Hindlimb muscle (tissue), 1 donor: ENCODE results near the gene PLIN4. TPM values are rescaled to one million over a fixed set of nuclear protein-coding genes. Genes with fewer than 3 reads are reported as not detected.

Experiments
- DNase-seq: peaks from one replicate; pipeline ENCODE4 v3.0.0-alpha.2; 2013
- polyA plus RNA-seq: library from polyadenylated mRNA; unstranded; fragments of 120-200 nt; gene quantifications from one replicate; pipeline ENCODE4 v1.2.1, GENCODE V29; 2013; ENCODE audit not compliant: insufficient read length

Gene PLIN4
- polyA plus RNA-seq, 1 donor = 8.8 TPM

DNA sequence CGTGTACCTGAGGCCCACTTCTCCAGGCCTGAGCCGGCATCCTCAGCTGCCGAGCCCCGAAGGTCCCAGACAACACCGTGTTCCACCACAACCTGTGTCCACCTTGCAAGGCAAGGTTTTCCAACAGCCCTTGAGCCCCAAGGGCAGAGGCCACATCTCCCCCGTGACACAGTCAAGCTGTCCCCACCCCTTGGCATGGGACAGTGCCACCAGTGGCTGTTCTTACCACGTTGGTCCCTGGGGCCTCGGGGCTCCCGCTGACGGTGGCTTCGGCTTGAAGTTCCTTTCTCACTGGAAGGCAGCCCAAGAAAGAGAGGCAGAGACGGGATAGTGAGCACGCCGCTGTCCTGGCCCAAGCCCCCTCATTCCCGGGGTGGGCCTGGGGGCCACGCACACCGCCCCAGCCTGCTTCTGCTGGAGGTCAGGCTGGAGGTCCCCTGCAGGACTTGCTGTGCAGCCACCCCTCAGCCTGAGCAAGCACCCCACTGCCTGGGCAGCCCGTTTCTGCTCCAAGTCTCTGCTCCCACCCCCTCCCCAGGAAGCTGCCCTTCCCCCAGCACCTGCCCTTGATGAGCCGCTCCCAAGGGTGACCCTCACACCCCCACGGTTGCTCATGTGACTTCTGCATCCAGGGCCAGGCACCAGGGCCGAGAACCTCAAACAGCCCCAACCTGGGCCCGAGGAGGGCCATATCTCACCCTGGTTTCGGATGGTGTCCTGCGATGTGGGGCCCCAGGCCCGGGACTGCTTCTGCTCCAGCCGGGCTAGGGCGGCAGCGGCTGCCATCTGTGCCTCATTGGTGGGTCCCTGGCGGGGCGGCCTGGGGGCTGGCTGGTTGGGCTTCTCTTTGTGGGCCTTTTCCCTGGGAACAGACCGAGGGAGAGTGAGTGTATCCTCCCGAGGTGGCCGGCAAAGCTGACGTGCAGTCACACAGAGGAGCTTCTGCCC is 64.8 kb downstream of the PLIN4 start:
- DNase-seq = no peak

DNA sequence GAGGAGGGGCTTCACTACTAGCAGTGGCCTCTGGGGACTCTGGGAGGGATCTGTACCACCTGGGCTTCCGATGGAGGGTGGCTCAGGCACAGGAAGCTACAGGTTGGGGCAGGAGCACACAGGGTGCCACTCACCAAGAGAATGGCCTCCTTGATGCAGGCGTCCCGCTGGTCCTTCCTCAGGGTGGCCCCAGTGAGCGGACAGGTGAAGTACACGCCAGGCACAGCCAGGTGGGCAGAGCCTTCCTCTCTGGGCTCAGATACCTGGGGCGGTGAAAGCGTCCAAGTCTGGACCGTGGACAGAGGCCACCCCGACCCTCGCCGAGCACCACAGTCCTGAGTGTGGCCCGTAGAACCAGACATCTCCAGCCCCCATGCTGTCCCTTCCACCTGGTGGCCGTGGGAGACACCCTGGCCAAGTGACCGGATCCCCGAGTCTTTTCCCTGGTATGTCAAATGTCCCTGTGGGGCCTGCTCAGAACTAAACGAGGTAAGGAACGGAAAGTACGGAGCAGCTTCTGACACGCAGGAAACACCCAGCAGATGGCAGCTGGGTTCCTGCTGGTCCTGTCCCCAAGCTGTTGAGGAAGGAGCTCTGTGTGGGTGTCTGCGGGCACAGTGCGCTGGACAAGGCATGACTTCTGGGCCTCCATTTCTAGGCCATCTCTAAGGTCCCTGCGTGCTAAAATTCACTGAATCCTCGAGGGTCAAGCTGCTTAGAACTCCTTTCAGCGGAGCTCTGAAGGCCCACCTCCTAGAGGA is 65.9 kb downstream of the PLIN4 start:
- DNase-seq = no peak

Other genes with a start within 250 kb of the PLIN4 start
- gene SHD, start 239.2 kb downstream of the PLIN4 start, polyA plus RNA-seq = 174 TPM
- 0.89 TPM for gene TMIGD2, start 216.1 kb downstream of the PLIN4 start, polyA plus RNA-seq
- gene FSD1, start 213.9 kb downstream of the PLIN4 start, polyA plus RNA-seq = 1.2 TPM
- 5.9 TPM for gene STAP2, start 179.7 kb downstream of the PLIN4 start, polyA plus RNA-seq
- 17.3 TPM for gene MPND, start 174.9 kb downstream of the PLIN4 start, polyA plus RNA-seq
- gene SH3GL1, start 117.9 kb downstream of the PLIN4 start, polyA plus RNA-seq = 64.4 TPM
- gene CHAF1A, start 115.8 kb downstream of the PLIN4 start, polyA plus RNA-seq = 10.7 TPM
- 145 TPM for gene UBXN6, start 60.7 kb downstream of the PLIN4 start, polyA plus RNA-seq
- gene HDGFL2, start 46.2 kb downstream of the PLIN4 start, polyA plus RNA-seq = 88.0 TPM
- gene PLIN5, start 16.7 kb upstream of the PLIN4 start, polyA plus RNA-seq = 4.3 TPM
- 0.43 TPM for gene LRG1, start 21.6 kb upstream of the PLIN4 start, polyA plus RNA-seq
- 66.0 TPM for gene SEMA6B, start 41.2 kb upstream of the PLIN4 start, polyA plus RNA-seq
- gene TNFAIP8L1, start 121.0 kb upstream of the PLIN4 start, polyA plus RNA-seq = 13.1 TPM
- 56.4 TPM for gene MYDGF, start 151.9 kb upstream of the PLIN4 start, polyA plus RNA-seq
- gene DPP9, start 205.4 kb upstream of the PLIN4 start, polyA plus RNA-seq = 29.8 TPM